ENCODE data around the gene MSI2.

Gene MSI2

DNA sequence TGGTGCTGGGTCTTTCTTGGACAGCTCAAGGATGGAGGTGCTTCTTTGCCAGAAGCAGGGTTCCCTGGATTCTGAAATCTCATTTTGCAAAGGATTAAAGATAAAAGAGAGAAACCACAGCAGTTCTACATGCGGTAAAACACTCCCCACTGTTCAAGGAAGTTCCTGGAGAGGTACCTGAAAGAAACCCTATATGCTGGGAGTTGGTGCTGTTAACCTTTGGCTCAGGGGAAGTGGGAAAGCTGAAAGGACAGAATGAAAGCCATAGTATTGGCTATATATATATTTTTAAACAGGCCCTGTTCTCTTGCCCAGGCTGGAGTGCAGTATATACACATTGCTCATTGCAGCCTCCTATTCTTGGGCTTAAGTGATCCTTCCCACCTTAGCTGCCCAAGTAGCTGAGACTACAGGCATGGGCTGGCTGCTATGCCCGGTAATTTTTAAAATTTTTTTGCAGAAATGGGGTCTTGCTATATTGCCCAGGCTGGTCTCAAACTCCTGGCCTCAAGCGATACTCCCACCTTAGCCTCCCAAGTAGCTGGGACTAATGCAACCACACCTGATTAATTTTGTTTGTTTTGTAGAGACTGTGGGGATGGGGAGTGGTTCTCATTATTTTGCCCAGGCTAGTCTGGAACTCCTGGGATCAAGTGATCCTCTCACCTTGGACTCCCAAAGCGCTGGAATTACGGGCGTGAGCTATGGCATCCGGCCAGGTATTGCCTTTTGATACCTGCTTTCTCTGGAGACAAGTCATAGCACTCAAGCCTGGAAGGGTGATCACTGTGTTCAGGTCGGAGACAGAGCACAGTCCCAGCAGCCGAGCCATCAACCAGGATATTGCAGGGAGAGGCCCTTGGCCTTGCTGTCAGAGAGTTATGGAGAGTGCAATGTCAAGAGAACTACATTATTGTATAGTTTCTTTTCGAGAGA, 55.2 kb downstream of the MSI2 start:
- Histone ChIP-seq H3K4me3 (ENCODE audit: low read length) (no peak overlapping the region), H3K27me3 (ENCODE audit: insufficient read depth, low read length) (no peaks in the 10 kb centered on the region), H2AFZ (ENCODE audit: low read depth, low read length) (no peak overlapping the region), H3K36me3 (ENCODE audit: insufficient read depth, low read length) (peaks cover 29% of the 10 kb centered on the region), H3K4me1 (ENCODE audit: insufficient read depth, low read length) (peaks cover 23% of the 10 kb centered on the region), H3K9me3 (ENCODE audit: low read length) (no peaks in the 10 kb centered on the region)

DNA sequence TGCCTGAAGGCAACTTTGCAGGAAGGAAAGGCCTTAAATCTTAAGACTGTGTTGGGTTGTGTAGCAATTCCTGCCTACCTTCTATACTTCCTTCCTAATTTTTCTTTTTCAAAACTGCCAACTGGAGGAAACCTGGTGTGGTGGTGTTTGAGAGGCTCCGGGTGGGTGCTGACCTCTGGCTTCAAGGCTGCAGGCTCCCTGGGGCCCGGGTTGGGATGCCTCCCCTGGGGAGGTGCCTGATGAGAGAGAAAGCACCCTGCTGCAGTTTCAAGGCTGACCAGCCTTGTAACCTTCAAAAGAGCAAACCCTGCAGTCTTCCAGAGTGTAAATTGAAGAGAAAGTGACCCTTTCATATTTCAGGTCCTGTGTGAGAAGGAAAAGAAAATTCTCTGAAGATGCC, 55.9 kb downstream of the MSI2 start:
- H3K9me3 ChIP-seq (ENCODE audit: low read length), result no peaks in the 10 kb centered on the region
- H3K36me3 ChIP-seq (ENCODE audit: insufficient read depth, low read length), result peaks cover 29% of the 10 kb centered on the region

GRCh38 chr17:57313097-57313835, 56.9 kb downstream of the MSI2 start:
- Histone ChIP-seq H3K4me3 (ENCODE audit: low read length) (no peak overlapping the region), H3K36me3 (ENCODE audit: insufficient read depth, low read length) (peaks cover 28% of the 10 kb centered on the region), H3K9me3 (ENCODE audit: low read length) (no peaks in the 10 kb centered on the region), H3K4me1 (ENCODE audit: insufficient read depth, low read length) (peaks cover 23% of the 10 kb centered on the region), H2AFZ (ENCODE audit: low read depth, low read length) (no peak overlapping the region), H3K27me3 (ENCODE audit: insufficient read depth, low read length) (no peaks in the 10 kb centered on the region)

More for the DNA sequence above, 55.9 kb downstream of the MSI2 start:
- no peaks in the 10 kb centered on the region for H3K27me3 ChIP-seq (ENCODE audit: insufficient read depth, low read length)
- peaks cover 23% of the 10 kb centered on the region for H3K4me1 ChIP-seq (ENCODE audit: insufficient read depth, low read length)
- no peak overlapping the region for H3K4me3 ChIP-seq (ENCODE audit: low read length)
- H2AFZ ChIP-seq (ENCODE audit: low read depth, low read length), result no peak overlapping the region

- Histone ChIP-seq H3K4me3 (ENCODE audit: low read length) (no peak overlapping the region), H3K27me3 (ENCODE audit: insufficient read depth, low read length) (no peaks in the 10 kb centered on the region), H2AFZ (ENCODE audit: low read depth, low read length) (no peak overlapping the region), H3K4me1 (ENCODE audit: insufficient read depth, low read length) (peaks cover 23% of the 10 kb centered on the region), H3K9me3 (ENCODE audit: low read length) (no peaks in the 10 kb centered on the region), H3K36me3 (ENCODE audit: insufficient read depth, low read length) (peaks cover 15% of the 10 kb centered on the region)
Observed at GRCh38 chr17:57315061-57316015, 59.0 kb downstream of the MSI2 start.

DNA sequence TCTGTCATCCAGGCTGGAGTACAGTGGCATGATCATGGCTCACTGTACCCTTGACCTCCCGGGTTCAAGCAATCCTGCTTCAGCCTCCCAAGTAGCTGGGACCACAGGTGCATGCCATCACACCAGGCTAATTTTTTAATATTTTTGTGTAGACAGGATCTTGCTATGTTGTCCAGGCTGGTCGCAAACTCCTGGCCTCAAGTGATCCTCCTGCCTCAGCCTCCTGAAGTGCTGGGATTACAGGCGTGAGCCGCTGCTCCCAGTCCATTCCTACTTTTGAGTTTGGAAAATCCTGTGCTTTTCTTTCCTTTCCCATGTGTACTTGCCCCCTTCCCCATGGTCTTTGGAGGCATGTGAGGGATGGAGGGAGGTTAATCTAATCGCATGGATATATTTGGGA, 60.0 kb downstream of the MSI2 start:
- Histone ChIP-seq H3K4me1 (ENCODE audit: insufficient read depth, low read length) (peaks cover 23% of the 10 kb centered on the region), H3K27me3 (ENCODE audit: insufficient read depth, low read length) (no peaks in the 10 kb centered on the region), H3K36me3 (ENCODE audit: insufficient read depth, low read length) (peaks cover 8% of the 10 kb centered on the region)

DNA sequence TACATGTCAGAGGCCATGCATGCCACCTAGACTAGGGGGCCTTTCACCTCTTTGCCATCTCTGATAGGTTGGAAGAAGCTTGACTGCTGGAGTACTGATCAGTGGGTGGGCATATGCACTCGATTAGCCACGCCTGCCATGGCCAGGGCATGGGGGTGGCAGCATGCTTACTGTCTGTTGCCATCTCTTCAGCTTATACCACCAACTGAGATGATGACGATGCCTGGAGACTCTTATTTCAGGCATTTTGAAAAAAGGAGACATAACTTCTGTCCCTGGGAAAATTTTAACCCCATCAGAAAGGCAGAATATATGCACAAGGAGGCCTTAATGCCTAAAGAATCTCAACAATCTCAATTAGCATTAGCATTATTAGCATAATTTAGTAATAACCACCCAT, 60.8 kb downstream of the MSI2 start:
- no peaks in the 10 kb centered on the region for H3K9me3 ChIP-seq (ENCODE audit: low read length)
- H3K4me3 ChIP-seq (ENCODE audit: low read length), result no peak overlapping the region
- no peak overlapping the region for H2AFZ ChIP-seq (ENCODE audit: low read depth, low read length)
- H3K27me3 ChIP-seq (ENCODE audit: insufficient read depth, low read length), result no peaks in the 10 kb centered on the region
- H3K36me3 ChIP-seq (ENCODE audit: insufficient read depth, low read length), result peaks cover 3% of the 10 kb centered on the region
- H3K4me1 ChIP-seq (ENCODE audit: insufficient read depth, low read length), result peaks cover 20% of the 10 kb centered on the region

More for the DNA sequence above, 60.0 kb downstream of the MSI2 start:
- Histone ChIP-seq H3K4me3 (ENCODE audit: low read length) (no peak overlapping the region), H2AFZ (ENCODE audit: low read depth, low read length) (no peak overlapping the region), H3K9me3 (ENCODE audit: low read length) (no peaks in the 10 kb centered on the region)

- Histone ChIP-seq H3K4me3 (ENCODE audit: low read length) (no peak overlapping the region), H3K9me3 (ENCODE audit: low read length) (no peaks in the 10 kb centered on the region), H3K27me3 (ENCODE audit: insufficient read depth, low read length) (no peaks in the 10 kb centered on the region), H3K36me3 (ENCODE audit: insufficient read depth, low read length) (peaks cover 8% of the 10 kb centered on the region), H3K4me1 (ENCODE audit: insufficient read depth, low read length) (peaks cover 2% of the 10 kb centered on the region), H2AFZ (ENCODE audit: low read depth, low read length) (no peak overlapping the region)
Observed at GRCh38 chr17:57318913-57319312, 62.6 kb downstream of the MSI2 start.

GRCh38 chr17:57319806-57320205, 63.5 kb downstream of the MSI2 start:
- peaks cover 15% of the 10 kb centered on the region for H3K36me3 ChIP-seq (ENCODE audit: insufficient read depth, low read length)

DNA sequence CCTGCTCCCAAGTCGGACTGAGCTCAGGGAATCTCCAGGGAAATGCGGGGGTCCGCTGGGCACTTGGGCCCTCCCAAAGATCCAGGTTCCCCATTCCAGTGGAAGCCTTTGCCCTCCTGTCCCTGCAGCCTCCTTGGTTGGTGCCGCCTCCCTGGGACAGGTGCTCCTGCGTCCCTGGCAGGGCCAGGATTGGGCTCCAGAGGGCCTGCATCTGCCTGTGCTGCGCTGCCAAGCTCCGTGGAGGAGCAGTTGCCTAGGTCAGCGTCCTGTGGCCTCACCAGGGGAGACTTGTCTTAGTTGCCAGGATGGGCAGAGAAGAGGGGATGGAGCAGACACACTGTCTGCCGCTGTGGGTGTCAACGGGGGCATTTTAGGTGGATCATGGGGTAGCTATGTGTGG, 67.1 kb downstream of the MSI2 start:
- Histone ChIP-seq H3K27me3 (ENCODE audit: insufficient read depth, low read length) (no peaks in the 10 kb centered on the region), H3K9me3 (ENCODE audit: low read length) (no peaks in the 10 kb centered on the region), H3K4me3 (ENCODE audit: low read length) (no peak overlapping the region), H2AFZ (ENCODE audit: low read depth, low read length) (no peak overlapping the region), H3K4me1 (ENCODE audit: insufficient read depth, low read length) (no peaks in the 10 kb centered on the region), H3K36me3 (ENCODE audit: insufficient read depth, low read length) (peaks cover 22% of the 10 kb centered on the region)

More at GRCh38 chr17:57319806-57320205, 63.5 kb downstream of the MSI2 start:
- Histone ChIP-seq H3K27me3 (ENCODE audit: insufficient read depth, low read length) (no peaks in the 10 kb centered on the region), H2AFZ (ENCODE audit: low read depth, low read length) (no peak overlapping the region), H3K4me3 (ENCODE audit: low read length) (no peak overlapping the region), H3K4me1 (ENCODE audit: insufficient read depth, low read length) (no peaks in the 10 kb centered on the region), H3K9me3 (ENCODE audit: low read length) (no peaks in the 10 kb centered on the region)

- Histone ChIP-seq H3K36me3 (ENCODE audit: insufficient read depth, low read length) (peaks cover 22% of the 10 kb centered on the region), H3K4me1 (ENCODE audit: insufficient read depth, low read length) (no peaks in the 10 kb centered on the region), H3K9me3 (ENCODE audit: low read length) (no peaks in the 10 kb centered on the region), H3K4me3 (ENCODE audit: low read length) (no peak overlapping the region), H2AFZ (ENCODE audit: low read depth, low read length) (no peak overlapping the region), H3K27me3 (ENCODE audit: insufficient read depth, low read length) (no peaks in the 10 kb centered on the region)
Observed at GRCh38 chr17:57324060-57324459, 67.7 kb downstream of the MSI2 start.

- H3K4me1 ChIP-seq (ENCODE audit: insufficient read depth, low read length), result no peaks in the 10 kb centered on the region
- no peaks in the 10 kb centered on the region for H3K27me3 ChIP-seq (ENCODE audit: insufficient read depth, low read length)
- no peaks in the 10 kb centered on the region for H3K9me3 ChIP-seq (ENCODE audit: low read length)
- no peak overlapping the region for H3K4me3 ChIP-seq (ENCODE audit: low read length)
- peaks cover 22% of the 10 kb centered on the region for H3K36me3 ChIP-seq (ENCODE audit: insufficient read depth, low read length)
- H2AFZ ChIP-seq (ENCODE audit: low read depth, low read length), result no peak overlapping the region
Observed at GRCh38 chr17:57324631-57325030, 68.3 kb downstream of the MSI2 start.

DNA sequence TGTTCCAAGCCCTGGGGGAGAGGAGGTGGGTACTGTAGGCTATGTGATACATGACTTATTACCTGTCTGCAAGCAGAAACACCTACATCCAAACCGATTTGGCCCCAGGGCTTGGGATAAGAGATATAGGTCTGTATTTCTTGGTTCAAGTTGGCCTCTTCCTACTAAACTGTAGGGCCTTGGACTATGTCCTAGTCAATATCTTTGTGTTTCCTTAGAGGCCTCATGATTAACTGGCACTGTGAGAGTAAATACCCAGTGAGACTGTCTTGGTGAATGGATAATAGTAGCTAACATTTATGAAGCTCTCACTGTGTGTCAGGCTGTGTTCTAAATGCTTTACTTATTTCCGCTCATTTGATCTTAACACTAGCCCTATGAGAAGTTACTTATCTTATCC, 70.0 kb downstream of the MSI2 start:
- no peak overlapping the region for H3K4me3 ChIP-seq (ENCODE audit: low read length)

More for the DNA sequence above, 70.0 kb downstream of the MSI2 start:
- Histone ChIP-seq H3K27me3 (ENCODE audit: insufficient read depth, low read length) (no peaks in the 10 kb centered on the region), H2AFZ (ENCODE audit: low read depth, low read length) (no peak overlapping the region), H3K4me1 (ENCODE audit: insufficient read depth, low read length) (peaks cover under 1% of the 10 kb centered on the region), H3K9me3 (ENCODE audit: low read length) (peaks cover 2% of the 10 kb centered on the region), H3K36me3 (ENCODE audit: insufficient read depth, low read length) (peaks cover 22% of the 10 kb centered on the region)
